ENCODE data around the gene OR8D4. TPM values are rescaled to one million over a fixed set of nuclear protein-coding genes. Genes with fewer than 3 reads are reported as not detected.

Gene OR8D4
- total RNA-seq, 1 donor from 2014 or later = not detected

DNA sequence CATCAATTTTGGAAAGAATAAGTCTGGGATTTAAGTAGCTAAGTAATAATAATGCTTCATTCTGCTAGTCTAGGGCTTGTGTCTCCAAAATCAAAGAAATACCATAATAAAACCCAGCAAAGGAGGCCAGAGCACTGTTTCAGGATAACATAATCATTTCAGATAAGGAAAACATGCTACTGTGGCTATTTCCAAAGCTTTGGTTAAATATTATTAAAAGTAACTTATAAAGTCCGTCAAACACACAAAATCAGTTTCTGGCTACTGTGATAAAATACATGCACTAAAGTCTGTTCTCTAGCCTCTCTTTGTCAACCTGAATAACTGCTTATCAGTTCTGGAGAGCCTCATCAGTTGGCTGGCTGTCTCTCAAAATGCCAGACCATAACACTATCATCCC lies 43.2 kb downstream of the OR8D4 start:
- TF ChIP-seq, protein P1, sequence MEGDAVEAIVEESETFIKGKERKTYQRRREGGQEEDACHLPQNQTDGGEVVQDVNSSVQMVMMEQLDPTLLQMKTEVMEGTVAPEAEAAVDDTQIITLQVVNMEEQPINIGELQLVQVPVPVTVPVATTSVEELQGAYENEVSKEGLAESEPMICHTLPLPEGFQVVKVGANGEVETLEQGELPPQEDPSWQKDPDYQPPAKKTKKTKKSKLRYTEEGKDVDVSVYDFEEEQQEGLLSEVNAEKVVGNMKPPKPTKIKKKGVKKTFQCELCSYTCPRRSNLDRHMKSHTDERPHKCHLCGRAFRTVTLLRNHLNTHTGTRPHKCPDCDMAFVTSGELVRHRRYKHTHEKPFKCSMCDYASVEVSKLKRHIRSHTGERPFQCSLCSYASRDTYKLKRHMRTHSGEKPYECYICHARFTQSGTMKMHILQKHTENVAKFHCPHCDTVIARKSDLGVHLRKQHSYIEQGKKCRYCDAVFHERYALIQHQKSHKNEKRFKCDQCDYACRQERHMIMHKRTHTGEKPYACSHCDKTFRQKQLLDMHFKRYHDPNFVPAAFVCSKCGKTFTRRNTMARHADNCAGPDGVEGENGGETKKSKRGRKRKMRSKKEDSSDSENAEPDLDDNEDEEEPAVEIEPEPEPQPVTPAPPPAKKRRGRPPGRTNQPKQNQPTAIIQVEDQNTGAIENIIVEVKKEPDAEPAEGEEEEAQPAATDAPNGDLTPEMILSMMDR (IDR thresholded peaks at IDR 0.05; ENCODE audit: insufficient read depth, low read length, severe bottlenecking) = no peak
- FAIRE-seq (no peak), DNase-seq (ENCODE audit: low read depth) (no peak)
- Histone ChIP-seq H3K4me3 (ENCODE audit: low read depth, low read length) (no peak overlapping the region), H3K27me3 (ENCODE audit: control insufficient read depth, insufficient read depth, low read length) (no peaks in the 10 kb centered on the region), H3K36me3 (ENCODE audit: control insufficient read depth, insufficient read depth, low read length) (no peaks in the 10 kb centered on the region)

DNA sequence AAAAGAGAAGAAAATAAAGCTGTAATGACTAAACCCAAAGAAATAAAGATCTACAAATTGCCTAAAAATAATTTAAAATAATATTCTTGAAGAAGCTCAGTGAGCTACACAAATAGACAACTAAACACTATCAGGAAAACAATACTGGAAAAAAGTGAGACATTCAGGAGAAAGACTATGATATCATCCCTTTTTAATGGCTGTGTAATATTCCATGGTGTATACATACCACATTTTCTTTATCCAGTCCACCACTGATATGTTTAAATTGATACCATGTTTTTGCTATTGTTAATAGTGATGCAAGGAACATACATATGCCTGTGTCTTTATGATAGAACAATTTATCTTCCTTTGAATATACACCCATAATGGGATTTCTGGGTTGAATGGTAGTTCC lies 54.8 kb downstream of the OR8D4 start:
- TF ChIP-seq, protein P1 (IDR thresholded peaks at IDR 0.05; ENCODE audit: insufficient read depth, low read length, severe bottlenecking) = no peak
- FAIRE-seq (no peak), DNase-seq (ENCODE audit: low read depth) (no peak)
- Histone ChIP-seq H3K4me3 (ENCODE audit: low read depth, low read length) (no peak overlapping the region), H3K36me3 (ENCODE audit: control insufficient read depth, insufficient read depth, low read length) (no peaks in the 10 kb centered on the region), H3K27me3 (ENCODE audit: control insufficient read depth, insufficient read depth, low read length) (no peaks in the 10 kb centered on the region)

Other genes with a start within 250 kb of the OR8D4 start
- 0.26 and 0.64 TPM in 2 replicates for gene SCN3B, start 247.5 kb upstream of the OR8D4 start, total RNA-seq
- gene ZNF202, start 160.5 kb upstream of the OR8D4 start, total RNA-seq = 8.6 and 14.5 TPM in 2 replicates
- not detected in 2 replicates for gene OR6X1, start 147.6 kb upstream of the OR8D4 start, total RNA-seq
- gene OR6M1, start 95.8 kb upstream of the OR8D4 start, total RNA-seq = not detected in 2 replicates
- gene TMEM225, start 16.5 kb upstream of the OR8D4 start, total RNA-seq = not detected in 2 replicates
- gene OR4D5, start 37.5 kb downstream of the OR8D4 start, total RNA-seq = not detected in 2 replicates
- gene OR6T1, start 41.7 kb downstream of the OR8D4 start, total RNA-seq = not detected in 2 replicates
- gene OR10S1, start 75.6 kb downstream of the OR8D4 start, total RNA-seq = 0.26 TPM in 1 of 2 replicates, not detected in the other
- not detected in 2 replicates for gene OR10G6, start 93.0 kb downstream of the OR8D4 start, total RNA-seq
- not detected in 2 replicates for gene OR10G4, start 110.8 kb downstream of the OR8D4 start, total RNA-seq
- not detected in 2 replicates for gene OR10G9, start 120.8 kb downstream of the OR8D4 start, total RNA-seq
- gene OR10G8, start 124.6 kb downstream of the OR8D4 start, total RNA-seq = not detected in 2 replicates
- gene OR10G7, start 139.2 kb downstream of the OR8D4 start, total RNA-seq = not detected in 2 replicates
- 5.3 and 18.8 TPM in 2 replicates for gene VWA5A, start 213.3 kb downstream of the OR8D4 start, total RNA-seq

Measured in bronchial epithelial cell (primary cell).